Neutrophil (primary cell): Measurements from ENCODE around the gene GNG7.
"Not testable (repeated sequence)": the region's sequence is repeated elsewhere in the genome, so short reads cannot be mapped to it uniquely, and the experiment has no call there.

ENCODE experiments used
- H3K27ac ChIP-seq: fragments of 200-600 bp; sonication (generic); 2 replicates; pipeline ENCODE4 v1.5.1; 2016; ENCODE audit warnings: mild to moderate bottlenecking, moderate library complexity
- H3K27me3 ChIP-seq: fragments of 200-600 bp; sonication (generic); 2 replicates; pipeline ENCODE4 v1.6.0; 2016; ENCODE audit warnings: mild to moderate bottlenecking
- H3K36me3 ChIP-seq: fragments of 200-600 bp; sonication (generic); 2 replicates; pipeline ENCODE4 v1.5.1; 2017
- H3K4me1 ChIP-seq, 2 experiments: fragments of 200-600 bp in 1 of 2; sonication (generic) in 1 of 2; 1 replicate in 1 of 2; 2 replicates in 1 of 2; pipeline versions ENCODE4 v1.5.1 to v1.6.1; 2013 to 2016; ENCODE audit warnings: low read depth in 1 of 2, low read length in 1 of 2, mild to moderate bottlenecking in 1 of 2, moderate library complexity in 1 of 2; ENCODE audit not compliant: control insufficient read depth in 1 of 2, insufficient read depth in 1 of 2
- H3K4me3 ChIP-seq, 2 experiments: fragments of 200-600 bp in 1 of 2; sonication (generic) in 1 of 2; 1 replicate in 1 of 2; 2 replicates in 1 of 2; pipeline ENCODE4 v1.5.1; 2013 to 2016; ENCODE audit warnings: low read depth in 1 of 2, low read length in 1 of 2, mild to moderate bottlenecking in 1 of 2, moderate library complexity in 1 of 2
- H3K9me3 ChIP-seq: fragments of 200-600 bp; sonication (generic); 2 replicates; pipeline ENCODE4 v1.5.1; 2016
- TF ChIP-seq, protein P1 (sequence below): fragments of 200-600 bp; sonication (generic); IDR thresholded peaks from 2 replicates; pipeline ENCODE4 v1.5.1; 2016; ENCODE audit warnings: antibody characterized with exemption

GNG7 gene

DNA sequence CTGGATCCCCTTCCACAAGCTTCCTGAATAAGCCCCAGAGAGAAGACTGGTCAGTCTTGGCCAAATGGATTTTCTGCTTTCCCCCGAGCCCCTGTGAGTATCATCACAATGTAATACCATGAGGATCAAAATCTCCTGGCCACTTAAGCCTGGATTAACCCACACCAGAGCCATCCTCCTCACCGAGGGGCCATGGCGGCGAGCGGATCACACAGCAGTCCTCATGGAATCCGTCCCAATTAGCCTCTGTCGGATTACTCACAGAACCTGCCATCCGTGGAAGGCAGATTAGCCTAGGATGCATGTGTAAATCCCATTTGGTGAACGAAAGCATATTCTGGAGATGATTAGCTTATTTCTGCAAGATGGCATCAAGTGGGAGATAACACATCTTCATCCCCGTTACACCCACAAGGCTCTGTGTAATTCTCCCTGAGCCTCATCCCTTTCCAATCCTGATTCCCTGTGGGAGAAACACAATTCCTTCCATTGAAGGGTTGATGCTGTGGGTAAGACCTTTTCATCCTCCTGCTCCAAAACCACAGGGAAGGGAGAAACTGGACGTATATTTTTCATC is 42.5 kb downstream of the GNG7 start:
- peak overlapping the region; percentile 35 for H3K27ac ChIP-seq
- peaks cover 27 to 31% of the 10 kb centered on the region in 2 experiments for H3K4me1 ChIP-seq
- H3K4me3 ChIP-seq, result no peak overlapping the region
- no peaks in the 10 kb centered on the region for H3K9me3 ChIP-seq
- no peaks in the 10 kb centered on the region for H3K27me3 ChIP-seq
- H3K36me3 ChIP-seq, result no peaks in the 10 kb centered on the region
- TF ChIP-seq, protein P1, sequence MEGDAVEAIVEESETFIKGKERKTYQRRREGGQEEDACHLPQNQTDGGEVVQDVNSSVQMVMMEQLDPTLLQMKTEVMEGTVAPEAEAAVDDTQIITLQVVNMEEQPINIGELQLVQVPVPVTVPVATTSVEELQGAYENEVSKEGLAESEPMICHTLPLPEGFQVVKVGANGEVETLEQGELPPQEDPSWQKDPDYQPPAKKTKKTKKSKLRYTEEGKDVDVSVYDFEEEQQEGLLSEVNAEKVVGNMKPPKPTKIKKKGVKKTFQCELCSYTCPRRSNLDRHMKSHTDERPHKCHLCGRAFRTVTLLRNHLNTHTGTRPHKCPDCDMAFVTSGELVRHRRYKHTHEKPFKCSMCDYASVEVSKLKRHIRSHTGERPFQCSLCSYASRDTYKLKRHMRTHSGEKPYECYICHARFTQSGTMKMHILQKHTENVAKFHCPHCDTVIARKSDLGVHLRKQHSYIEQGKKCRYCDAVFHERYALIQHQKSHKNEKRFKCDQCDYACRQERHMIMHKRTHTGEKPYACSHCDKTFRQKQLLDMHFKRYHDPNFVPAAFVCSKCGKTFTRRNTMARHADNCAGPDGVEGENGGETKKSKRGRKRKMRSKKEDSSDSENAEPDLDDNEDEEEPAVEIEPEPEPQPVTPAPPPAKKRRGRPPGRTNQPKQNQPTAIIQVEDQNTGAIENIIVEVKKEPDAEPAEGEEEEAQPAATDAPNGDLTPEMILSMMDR, result no peak

DNA sequence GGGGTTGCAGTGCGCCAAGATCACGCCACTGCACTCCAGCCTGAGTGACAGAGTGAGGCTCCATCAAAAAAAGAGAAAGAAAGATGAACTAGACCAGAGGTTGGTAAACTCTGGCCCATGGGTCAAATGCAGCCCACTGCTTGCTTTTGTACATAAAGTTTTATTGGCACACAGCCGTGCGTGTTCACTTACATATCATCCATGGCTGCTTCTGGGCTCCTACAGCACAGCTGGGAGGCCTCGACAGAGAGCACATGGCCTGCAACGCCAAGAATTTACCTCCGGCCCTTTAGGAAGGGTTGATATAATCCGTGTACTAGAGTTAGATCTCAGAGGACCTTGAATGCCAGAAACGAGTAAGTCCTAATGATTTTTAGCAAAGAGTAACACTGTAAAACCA is 46.0 kb downstream of the GNG7 start:
- Histone ChIP-seq H3K4me1 (peaks cover 27 to 29% of the 10 kb centered on the region in 2 experiments), H3K27me3 (no peaks in the 10 kb centered on the region), H3K4me3 (no peak overlapping the region), H3K9me3 (no peaks in the 10 kb centered on the region), H3K36me3 (no peaks in the 10 kb centered on the region), H3K27ac (no peak overlapping the region)
- TF ChIP-seq, protein P1, result no peak

DNA sequence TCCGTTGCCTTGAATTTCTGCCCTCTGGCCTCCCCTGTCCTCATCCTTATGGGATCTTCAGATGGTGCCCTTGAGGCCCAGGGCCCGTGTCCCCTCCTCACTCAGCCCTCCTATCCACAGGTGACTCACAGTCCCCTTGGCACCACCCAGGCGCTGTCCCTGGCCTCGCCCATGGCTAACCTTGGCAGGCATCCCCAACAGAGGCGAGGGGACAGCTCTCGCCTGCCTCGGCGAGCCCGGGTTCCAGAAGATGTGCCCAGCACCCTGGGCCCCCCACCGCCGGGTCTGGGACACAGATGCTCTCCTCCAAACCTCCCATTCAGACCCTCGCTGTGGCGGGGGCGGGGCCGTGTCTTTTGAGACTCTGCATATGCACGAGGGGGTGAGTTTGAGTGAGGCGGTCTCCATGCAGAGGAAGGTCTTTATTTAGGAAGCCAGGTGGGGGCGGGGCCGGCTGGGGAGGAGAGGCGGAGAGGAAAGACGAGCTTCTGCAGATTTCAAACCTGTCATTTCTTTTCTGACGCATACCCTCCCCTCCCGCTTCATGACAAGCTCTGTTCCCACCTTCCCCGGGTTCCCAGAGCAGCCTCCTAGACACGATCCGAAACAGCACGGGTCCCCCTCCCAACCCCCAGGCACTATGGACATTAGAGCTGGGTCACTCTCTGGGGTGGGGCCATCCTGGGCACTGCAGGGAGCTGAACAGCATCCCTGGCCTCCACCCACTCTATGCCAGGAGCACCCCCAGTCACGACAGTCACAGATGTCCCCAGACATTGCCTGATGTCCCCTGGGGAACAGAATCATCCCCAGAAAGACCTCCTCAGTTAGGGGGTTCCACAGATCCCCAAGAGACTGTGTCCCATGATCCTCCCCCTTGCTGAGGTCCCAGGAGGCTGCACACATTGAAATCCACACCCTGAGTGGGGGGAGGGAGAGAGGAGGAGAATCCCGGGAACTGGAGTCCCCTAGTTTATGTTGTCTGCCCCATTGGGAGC is 48.5 kb downstream of the GNG7 start:
- Histone ChIP-seq H3K27ac (no peak overlapping the region), H3K27me3 (no peaks in the 10 kb centered on the region), H3K36me3 (no peaks in the 10 kb centered on the region), H3K4me1 (peaks cover 15 to 16% of the 10 kb centered on the region in 2 experiments), H3K4me3 (no peak overlapping the region), H3K9me3 (no peaks in the 10 kb centered on the region)
- TF ChIP-seq, protein P1, result no peak

DNA sequence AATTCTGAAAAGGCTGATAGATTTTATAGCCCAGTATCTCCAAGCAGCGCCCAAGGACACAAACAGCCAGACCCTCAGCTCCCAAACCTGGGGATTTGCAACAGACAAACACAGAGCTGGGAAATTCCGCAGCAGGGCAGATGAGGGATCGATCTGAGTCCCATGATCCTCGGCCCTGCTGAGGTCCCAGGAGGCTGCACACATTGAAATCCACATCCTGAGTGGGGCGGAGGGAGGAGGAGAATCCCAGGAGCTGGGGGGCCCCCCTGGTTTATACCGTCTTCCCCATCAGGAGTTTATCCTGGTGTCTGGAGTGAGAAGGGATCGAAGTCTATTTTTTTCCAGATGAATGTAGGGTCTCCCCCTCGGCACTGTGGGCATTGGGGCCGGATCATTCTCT is 49.3 kb downstream of the GNG7 start:
- Histone ChIP-seq H3K27me3 (no peaks in the 10 kb centered on the region), H3K4me3 (no peak overlapping the region), H3K4me1 (peaks cover 9% of the 10 kb centered on the region in 2 experiments), H3K36me3 (no peaks in the 10 kb centered on the region), H3K9me3 (no peaks in the 10 kb centered on the region), H3K27ac (no peak overlapping the region)
- TF ChIP-seq, protein P1, result no peak

DNA sequence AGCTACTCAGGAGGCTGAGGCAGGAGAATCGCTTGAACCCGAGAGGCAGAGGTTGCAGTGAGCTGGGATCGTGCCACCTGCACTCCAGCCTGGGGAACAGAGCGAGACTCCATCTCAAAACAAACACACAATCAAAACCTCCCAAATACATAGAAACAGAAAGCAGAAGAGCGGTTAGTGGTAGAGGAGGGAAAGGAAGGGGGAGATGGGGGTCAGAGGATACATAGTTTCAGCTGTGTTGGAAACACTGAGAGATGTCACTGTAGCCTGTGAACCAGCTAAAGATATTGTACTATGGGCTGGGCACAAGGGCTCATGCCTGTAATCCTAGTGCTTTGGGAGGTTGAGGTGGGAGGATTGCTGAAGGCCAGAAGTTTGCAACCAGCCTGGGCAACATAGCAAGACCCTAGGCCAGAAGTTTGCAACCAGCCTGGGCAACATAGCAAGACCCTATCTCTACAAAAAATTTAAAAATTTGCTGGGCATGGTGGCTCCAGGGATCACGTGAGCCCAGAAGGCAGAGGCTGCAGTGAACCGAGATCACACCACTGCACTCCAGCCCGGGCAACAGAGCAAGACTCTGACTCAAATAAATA is 49.9 kb downstream of the GNG7 start:
- no peak overlapping the region for H3K27ac ChIP-seq
- H3K4me1 ChIP-seq, result peaks cover 3% of the 10 kb centered on the region in 2 experiments
- no peaks in the 10 kb centered on the region for H3K36me3 ChIP-seq
- H3K4me3 ChIP-seq, result no peak overlapping the region
- no peaks in the 10 kb centered on the region for H3K9me3 ChIP-seq
- H3K27me3 ChIP-seq, result no peaks in the 10 kb centered on the region
- TF ChIP-seq, protein P1, result no peak

DNA sequence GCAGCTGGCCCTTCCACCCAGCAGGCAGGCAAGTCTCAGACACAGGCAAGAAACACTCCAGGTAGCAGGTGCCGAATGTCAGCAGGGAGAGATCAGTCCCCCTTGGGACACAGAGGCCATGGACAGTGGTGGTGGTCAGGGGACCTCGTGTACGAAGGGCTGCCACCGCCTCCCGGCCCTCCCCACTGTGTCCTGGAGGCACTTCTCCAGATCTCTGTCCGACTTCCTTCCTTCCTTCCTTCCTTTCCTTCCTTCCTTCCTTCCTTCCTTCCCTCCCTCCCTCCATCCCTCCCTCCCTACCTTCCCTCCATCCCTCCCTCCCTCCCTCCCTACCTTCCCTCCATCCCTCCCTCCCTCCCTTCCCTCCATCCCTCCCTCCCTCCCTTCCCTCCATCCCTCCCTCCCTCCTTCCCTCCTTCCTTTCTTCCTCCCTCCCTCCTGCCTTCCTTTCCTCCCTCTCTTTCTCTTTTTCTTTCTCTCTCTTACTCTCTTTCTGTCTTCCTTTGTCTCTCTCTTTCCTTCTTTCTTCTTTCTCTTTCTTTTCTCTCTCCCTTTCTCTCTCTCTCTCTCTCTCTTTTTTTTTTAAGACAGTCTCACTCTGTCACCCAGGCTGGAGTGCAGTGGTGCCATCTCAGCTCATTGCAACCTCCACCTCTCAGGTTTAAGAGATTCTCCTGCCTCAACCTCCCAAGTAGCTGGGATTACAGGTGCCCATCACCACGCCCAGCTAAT is 51.3 kb downstream of the GNG7 start:
- H3K4me1 ChIP-seq, H3K27ac ChIP-seq, H3K36me3 ChIP-seq, H3K4me3 ChIP-seq, H3K27me3 ChIP-seq, H3K9me3 ChIP-seq: not testable (repeated sequence)
